Smooth muscle cell of trachea (primary cell): Measurements from ENCODE around the gene TRIM56. TPM values are rescaled to one million over a fixed set of nuclear protein-coding genes. Genes with fewer than 3 reads are reported as not detected.

Experiments
- total RNA-seq: library from RNA; depleted of rRNA; stranded (reverse); fragments of >200 nt; gene quantifications from 2 replicates; pipeline ENCODE4 v1.2.1, GENCODE V29; 2014

TRIM56 gene, protein sequence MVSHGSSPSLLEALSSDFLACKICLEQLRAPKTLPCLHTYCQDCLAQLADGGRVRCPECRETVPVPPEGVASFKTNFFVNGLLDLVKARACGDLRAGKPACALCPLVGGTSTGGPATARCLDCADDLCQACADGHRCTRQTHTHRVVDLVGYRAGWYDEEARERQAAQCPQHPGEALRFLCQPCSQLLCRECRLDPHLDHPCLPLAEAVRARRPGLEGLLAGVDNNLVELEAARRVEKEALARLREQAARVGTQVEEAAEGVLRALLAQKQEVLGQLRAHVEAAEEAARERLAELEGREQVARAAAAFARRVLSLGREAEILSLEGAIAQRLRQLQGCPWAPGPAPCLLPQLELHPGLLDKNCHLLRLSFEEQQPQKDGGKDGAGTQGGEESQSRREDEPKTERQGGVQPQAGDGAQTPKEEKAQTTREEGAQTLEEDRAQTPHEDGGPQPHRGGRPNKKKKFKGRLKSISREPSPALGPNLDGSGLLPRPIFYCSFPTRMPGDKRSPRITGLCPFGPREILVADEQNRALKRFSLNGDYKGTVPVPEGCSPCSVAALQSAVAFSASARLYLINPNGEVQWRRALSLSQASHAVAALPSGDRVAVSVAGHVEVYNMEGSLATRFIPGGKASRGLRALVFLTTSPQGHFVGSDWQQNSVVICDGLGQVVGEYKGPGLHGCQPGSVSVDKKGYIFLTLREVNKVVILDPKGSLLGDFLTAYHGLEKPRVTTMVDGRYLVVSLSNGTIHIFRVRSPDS
- total RNA-seq = 14.7 and 24.5 TPM in 2 replicates

DNA sequence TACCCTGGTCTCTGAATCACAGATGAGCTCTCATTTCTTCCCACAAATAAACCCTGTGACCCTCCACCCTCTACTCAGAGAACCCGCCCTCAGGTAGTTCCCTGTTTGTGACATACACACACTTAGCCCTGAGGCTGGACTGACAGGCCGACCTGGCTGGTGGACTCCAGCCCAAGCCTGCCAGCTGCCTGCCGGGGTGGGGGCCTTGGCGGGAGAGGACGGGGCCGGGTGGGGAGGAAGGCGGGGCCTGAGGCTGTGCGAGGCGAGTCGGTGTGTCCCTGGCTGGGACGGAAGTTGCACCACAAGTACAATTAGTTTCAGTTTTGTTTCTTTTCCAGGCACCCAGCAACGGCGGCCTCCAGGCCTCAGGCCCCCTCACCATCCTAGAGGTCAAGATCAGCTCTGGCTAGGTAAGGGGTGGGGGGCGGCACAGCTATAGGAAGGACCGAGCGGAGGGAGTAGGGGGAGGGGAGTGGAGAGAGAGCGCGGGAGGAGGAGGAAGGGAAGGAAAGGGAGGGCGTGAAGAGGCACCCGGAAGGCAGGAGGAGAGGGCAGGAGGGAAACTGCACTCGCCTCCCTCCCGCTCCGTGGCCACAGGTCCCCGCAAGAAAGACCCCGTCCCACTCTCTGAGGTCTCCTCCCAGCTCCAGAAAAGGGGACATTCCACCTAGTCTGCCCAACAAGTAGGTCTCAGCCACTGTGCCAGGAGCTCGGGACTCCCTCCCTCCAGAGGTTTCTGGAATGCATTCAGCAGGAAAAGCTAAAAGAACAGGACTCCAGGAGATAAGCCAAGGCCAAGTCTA, at the start of gene TRIM56:
Gene TRIM56 (plus strand): TSS at position 320 of the 803 bp plus-strand sequence. CDS start 1,832 bp downstream, outside the sequence.

DNA sequence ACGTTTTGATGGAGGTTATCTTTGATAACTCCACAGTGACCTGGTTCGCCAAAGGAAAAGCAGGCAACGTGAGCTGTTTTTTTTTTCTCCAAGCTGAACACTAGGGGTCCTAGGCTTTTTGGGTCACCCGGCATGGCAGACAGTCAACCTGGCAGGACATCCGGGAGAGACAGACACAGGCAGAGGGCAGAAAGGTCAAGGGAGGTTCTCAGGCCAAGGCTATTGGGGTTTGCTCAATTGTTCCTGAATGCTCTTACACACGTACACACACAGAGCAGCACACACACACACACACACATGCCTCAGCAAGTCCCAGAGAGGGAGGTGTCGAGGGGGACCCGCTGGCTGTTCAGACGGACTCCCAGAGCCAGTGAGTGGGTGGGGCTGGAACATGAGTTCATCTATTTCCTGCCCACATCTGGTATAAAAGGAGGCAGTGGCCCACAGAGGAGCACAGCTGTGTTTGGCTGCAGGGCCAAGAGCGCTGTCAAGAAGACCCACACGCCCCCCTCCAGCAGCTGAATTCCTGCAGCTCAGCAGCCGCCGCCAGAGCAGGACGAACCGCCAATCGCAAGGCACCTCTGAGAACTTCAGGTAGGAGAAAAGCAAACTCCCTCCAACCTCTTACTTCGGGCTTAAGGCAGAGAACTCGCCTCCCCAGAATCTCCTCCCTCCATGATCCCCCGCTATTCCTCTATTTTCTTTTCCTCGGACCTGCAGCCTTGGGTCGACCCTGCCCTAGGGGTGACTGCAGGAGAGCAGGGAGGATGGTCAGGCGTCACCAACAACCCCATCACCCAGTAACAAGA, 41.6 kb downstream of the TRIM56 start, which contains the start of gene SERPINE1:
Gene SERPINE1 (plus strand): TSS at position 454 of the 809 bp plus-strand sequence. CDS start 1,290 bp downstream, outside the sequence.

Other genes with a start within 250 kb of the TRIM56 start
- gene SLC12A9, start 232.8 kb upstream of the TRIM56 start, total RNA-seq = 17.9 and 29.9 TPM in 2 replicates
- 102 and 103 TPM in 2 replicates for gene TRIP6, start 218.1 kb upstream of the TRIM56 start, total RNA-seq
- gene SRRT, start 210.4 kb upstream of the TRIM56 start, total RNA-seq = 40.3 and 54.1 TPM in 2 replicates
- gene UFSP1, start 195.8 kb upstream of the TRIM56 start, total RNA-seq = 3.9 and 10.4 TPM in 2 replicates
- 2.2 TPM in 1 of 2 replicates, not detected in the other for gene ACHE, start 189.6 kb upstream of the TRIM56 start, total RNA-seq
- gene MUC3A, start 135.9 kb upstream of the TRIM56 start, total RNA-seq = not detected in 2 replicates
- 0.50 and 0.87 TPM in 2 replicates for gene MUC12, start 115.9 kb upstream of the TRIM56 start, total RNA-seq
- gene MUC17, start 65.4 kb upstream of the TRIM56 start, total RNA-seq = under 0.01 TPM in 1 of 2 replicates, not detected in the other
- 123 and 260 TPM in 2 replicates for gene SERPINE1, start 41.6 kb downstream of the TRIM56 start, total RNA-seq
- 193 and 199 TPM in 2 replicates for gene AP1S1, start 69.0 kb downstream of the TRIM56 start, total RNA-seq
- 0.83 and 0.87 TPM in 2 replicates for gene VGF, start 80.1 kb downstream of the TRIM56 start, total RNA-seq
- not detected in 2 replicates for gene NAT16, start 94.8 kb downstream of the TRIM56 start, total RNA-seq
- not detected in 2 replicates for gene MOGAT3, start 115.6 kb downstream of the TRIM56 start, total RNA-seq
- 99.5 and 155 TPM in 2 replicates for gene PLOD3, start 132.1 kb downstream of the TRIM56 start, total RNA-seq
- gene ZNHIT1, start 132.7 kb downstream of the TRIM56 start, total RNA-seq = 78.4 and 89.0 TPM in 2 replicates
- gene CLDN15, start 152.3 kb downstream of the TRIM56 start, total RNA-seq = 4.4 and 5.8 TPM in 2 replicates
- 130 and 262 TPM in 2 replicates for gene FIS1, start 159.6 kb downstream of the TRIM56 start, total RNA-seq
- gene IFT22, start 236.3 kb downstream of the TRIM56 start, total RNA-seq = 26.2 and 26.8 TPM in 2 replicates